Nephron (organoid): ENCODE data around the gene MAFG.

Experiments used
- H3K27ac Mint-ChIP-seq, 3 experiments: 2 replicates each; pipeline ENCODE4 v1.8.0; 2020; ENCODE audit warnings: mixed read lengths in 3 of 3, mild to moderate bottlenecking in 2 of 3, moderate library complexity in 1 of 3
- H3K27me3 Mint-ChIP-seq: 2 replicates; pipeline ENCODE4 v1.8.0; 2021; ENCODE audit warnings: low read depth, mild to moderate bottlenecking, moderate library complexity, mixed read lengths
- H3K36me3 Mint-ChIP-seq: 2 replicates; pipeline ENCODE4 v1.8.0; 2020; ENCODE audit warnings: low read depth, mixed read lengths
- H3K4me1 Mint-ChIP-seq: 2 replicates; pipeline ENCODE4 v1.8.0; 2020; ENCODE audit warnings: mixed read lengths
- H3K4me3 Mint-ChIP-seq, 3 experiments: 2 replicates each; pipeline ENCODE4 v1.8.0; 2020; ENCODE audit warnings: mild to moderate bottlenecking in 3 of 3, mixed read lengths in 3 of 3, moderate library complexity in 2 of 3
- H3K9me3 Mint-ChIP-seq: 2 replicates; pipeline ENCODE4 v1.8.0; 2020; ENCODE audit warnings: mixed read lengths
- TF ChIP-seq, protein P1 (sequence below), 3 experiments: fragments of 200-600 bp; sonication (generic); IDR thresholded peaks; one replicate each; pipeline ENCODE4 v1.5.0; 2021; ENCODE audit warnings: antibody characterized with exemption in 3 of 3; ENCODE audit not compliant: unreplicated experiment in 3 of 3

MAFG gene

DNA sequence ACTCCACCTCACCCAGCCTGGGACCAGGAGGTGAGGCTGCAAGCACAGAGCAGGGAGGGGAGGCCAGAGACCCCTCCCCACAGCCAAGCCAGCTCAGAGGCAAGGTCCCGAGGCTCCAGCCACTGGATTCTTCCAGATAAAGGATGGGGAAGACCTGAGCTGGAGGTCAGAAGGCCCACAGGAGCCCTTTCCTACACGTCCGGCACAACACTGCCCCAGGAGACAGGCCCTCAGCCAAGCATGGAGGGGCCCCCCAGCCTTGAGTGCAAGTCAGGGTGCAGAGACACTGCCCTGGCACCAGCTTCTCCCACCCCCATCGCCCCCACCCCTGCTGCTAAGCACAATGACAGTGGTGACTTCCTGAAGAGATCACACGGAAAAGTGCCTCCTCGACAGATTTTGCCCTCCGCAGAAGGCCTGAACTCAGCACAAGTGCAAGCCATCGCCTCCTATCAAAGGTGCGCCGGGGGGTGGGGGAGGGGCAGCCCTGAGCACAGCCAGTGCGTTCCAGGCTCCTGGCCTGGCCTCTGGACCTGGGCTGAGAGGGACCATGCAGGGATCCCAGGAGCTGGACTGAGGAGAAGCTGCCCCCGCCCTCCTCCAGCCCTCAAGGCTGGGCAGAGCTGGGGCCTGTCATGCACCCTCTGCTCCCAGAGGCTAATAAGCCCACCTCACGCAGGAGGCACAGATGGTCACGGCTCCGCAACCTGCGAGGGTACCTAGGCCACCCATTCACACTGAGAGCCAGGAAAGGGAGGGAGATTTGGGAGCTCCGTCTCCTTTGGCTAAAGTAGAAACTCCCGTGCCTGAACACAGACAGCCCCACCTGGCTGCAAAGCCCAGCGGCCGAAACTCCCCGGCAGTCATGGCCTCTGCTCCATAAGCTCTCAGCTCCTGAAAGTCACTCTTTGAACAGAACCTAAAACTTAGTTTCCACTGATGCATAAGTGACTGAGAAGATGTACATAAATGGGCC lies 2.7 kb downstream of the MAFG start:
- peak overlapping the region; percentile 87 to 89 (median 88) for H3K4me3 Mint-ChIP-seq

DNA sequence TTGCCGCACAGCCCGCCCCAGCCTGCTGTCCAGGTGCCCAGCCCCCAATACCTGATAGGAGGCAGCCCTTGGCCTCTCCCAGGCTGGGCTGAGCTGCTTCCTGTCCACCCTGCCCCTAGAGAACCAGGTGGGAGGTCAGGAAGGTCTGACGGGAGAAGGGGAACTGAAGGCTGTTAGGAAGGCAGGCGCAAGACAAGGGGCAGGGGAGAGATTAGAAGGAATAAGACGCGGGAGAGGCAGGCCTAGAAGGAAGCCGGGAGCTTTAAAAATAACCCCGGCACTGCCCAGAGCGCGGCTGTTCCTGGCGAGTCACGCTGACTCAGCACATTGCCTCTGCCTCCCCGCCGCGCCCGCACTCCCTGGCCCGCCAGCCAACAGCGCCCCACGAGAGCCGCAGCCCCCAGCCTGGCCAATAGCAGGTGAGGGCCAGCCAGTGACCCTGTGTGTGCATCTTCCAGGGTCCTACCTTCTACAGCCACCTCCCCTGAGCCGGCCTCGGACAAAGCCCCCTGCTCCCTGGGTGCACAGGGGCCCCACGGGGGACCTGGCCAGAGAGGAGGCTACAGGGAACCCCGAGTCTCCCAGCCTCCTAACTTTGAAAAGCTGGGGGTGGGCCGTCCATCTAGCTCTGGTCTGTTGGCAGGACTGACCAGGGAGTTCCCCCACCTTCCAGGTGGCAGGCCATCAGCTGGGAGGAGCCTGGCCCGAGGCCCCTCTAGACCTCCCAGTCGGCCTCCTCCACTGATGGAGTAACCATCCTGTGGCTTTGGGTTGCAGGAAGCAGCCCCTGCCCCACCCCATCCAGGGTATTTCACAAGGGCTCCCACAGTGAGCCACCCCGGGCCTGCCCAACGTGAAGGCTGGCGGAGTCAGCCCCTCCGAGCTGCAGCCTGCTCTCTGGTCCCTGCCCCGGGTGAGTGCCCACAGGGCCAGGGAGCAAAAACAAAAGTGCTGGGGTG lies 4.0 kb downstream of the MAFG start:
- H3K27ac Mint-ChIP-seq, result peak overlapping the region; percentile 62 to 92 (median 90)
- no peaks in the 10 kb centered on the region for H3K27me3 Mint-ChIP-seq
- peaks cover 22% of the 10 kb centered on the region for H3K4me1 Mint-ChIP-seq
- TF ChIP-seq, protein P1, sequence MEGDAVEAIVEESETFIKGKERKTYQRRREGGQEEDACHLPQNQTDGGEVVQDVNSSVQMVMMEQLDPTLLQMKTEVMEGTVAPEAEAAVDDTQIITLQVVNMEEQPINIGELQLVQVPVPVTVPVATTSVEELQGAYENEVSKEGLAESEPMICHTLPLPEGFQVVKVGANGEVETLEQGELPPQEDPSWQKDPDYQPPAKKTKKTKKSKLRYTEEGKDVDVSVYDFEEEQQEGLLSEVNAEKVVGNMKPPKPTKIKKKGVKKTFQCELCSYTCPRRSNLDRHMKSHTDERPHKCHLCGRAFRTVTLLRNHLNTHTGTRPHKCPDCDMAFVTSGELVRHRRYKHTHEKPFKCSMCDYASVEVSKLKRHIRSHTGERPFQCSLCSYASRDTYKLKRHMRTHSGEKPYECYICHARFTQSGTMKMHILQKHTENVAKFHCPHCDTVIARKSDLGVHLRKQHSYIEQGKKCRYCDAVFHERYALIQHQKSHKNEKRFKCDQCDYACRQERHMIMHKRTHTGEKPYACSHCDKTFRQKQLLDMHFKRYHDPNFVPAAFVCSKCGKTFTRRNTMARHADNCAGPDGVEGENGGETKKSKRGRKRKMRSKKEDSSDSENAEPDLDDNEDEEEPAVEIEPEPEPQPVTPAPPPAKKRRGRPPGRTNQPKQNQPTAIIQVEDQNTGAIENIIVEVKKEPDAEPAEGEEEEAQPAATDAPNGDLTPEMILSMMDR (IDR thresholded peaks at IDR 0.05; ENCODE audit: unreplicated experiment in 3 of 3), result no peak
- peaks cover 10% of the 10 kb centered on the region for H3K36me3 Mint-ChIP-seq
- no peaks in the 10 kb centered on the region for H3K9me3 Mint-ChIP-seq
- peak overlapping the region; percentile 71 to 88 (median 80) for H3K4me3 Mint-ChIP-seq

More for the DNA sequence above, 2.7 kb downstream of the MAFG start:
- Mint-ChIP-seq H3K36me3 (peaks cover 5% of the 10 kb centered on the region), H3K9me3 (no peaks in the 10 kb centered on the region), H3K27me3 (no peaks in the 10 kb centered on the region), H3K4me1 (peaks cover 22% of the 10 kb centered on the region), H3K27ac (peak overlapping the region; percentile 31 to 76 (median 33))
- TF ChIP-seq, protein P1 (IDR thresholded peaks at IDR 0.05; ENCODE audit: unreplicated experiment in 3 of 3), result no peak

DNA sequence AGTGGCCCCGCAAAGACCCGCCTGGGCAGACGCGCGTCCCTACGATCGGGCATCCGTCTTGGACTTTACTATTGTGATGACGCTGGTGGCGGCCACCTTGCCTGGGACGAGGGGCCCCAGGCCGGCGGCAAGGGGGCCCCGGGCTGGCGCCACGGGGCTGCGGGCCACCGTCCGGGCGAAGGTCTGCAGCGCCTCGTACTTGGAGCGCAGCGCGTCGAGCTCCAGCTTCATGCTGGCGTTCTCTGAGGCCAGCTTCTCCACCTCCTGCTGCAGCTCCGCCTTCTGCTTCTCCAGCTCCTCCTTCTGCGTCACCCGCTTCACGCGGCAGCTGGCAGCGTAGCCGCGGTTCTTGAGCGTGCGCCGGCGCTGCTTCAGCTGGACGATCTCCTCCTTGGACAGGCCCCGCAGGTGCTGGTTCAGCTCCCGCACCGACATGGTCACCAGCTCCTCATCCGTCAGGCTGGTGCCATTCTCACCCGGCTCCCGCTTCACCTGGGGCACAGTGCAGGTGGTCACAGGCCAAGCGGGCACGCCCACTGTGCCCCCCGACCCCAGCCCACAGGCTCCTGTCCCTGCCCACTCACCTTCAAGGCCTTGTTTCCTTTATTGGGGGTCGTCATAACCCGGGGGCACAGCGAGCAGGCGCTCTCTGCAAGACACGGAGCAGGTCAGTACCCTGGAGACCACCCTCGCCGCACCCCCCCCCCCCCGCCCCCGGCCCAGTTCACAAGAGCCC lies 4.8 kb downstream of the MAFG start:
- Mint-ChIP-seq H3K36me3 (peaks cover 10% of the 10 kb centered on the region), H3K9me3 (no peaks in the 10 kb centered on the region), H3K27ac (peak overlapping the region in 2 of 3 experiments; percentile 62 to 92), H3K4me1 (peaks cover 22% of the 10 kb centered on the region), H3K27me3 (no peaks in the 10 kb centered on the region), H3K4me3 (peak overlapping the region; percentile 23 to 46 (median 26))
- TF ChIP-seq, protein P1 (IDR thresholded peaks at IDR 0.05; ENCODE audit: unreplicated experiment in 3 of 3), result no peak

DNA sequence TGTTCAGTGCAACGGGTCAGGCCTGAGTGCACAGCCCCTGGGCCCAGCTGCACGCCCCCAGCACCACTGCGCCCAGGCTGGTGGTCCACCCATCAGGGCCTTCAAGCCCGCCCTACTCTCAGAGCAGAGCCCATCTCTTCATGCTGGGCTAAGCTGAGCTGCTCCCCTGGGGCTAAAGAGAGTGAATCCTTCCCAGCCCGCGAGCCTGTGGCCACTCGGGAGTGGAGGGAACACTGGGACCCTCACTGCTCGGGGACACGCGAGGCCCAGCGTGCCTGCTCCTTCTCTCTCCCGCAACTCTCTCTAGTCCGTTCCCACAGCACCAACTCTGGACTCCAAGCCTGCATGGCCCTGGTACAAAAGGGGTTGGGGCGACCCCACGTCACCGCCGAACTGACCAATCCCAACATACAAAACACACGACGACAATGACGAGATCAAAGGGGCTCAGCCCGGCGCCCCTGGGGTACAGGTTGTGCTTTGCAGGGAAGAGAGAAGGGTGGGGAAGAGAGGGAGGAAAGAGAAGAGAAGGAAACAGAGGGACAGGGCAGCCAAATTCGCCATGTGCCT lies 5.5 kb downstream of the MAFG start:
- TF ChIP-seq, protein P1 (IDR thresholded peaks at IDR 0.05; ENCODE audit: unreplicated experiment in 3 of 3), result no peak
- peaks cover 13% of the 10 kb centered on the region for H3K36me3 Mint-ChIP-seq
- H3K27me3 Mint-ChIP-seq, result peaks cover 3% of the 10 kb centered on the region
- H3K4me1 Mint-ChIP-seq, result peaks cover 26% of the 10 kb centered on the region
- no peaks in the 10 kb centered on the region for H3K9me3 Mint-ChIP-seq
- no peak overlapping the region for H3K27ac Mint-ChIP-seq
- peak overlapping the region in 2 of 3 experiments; percentile 40 to 46 for H3K4me3 Mint-ChIP-seq

DNA sequence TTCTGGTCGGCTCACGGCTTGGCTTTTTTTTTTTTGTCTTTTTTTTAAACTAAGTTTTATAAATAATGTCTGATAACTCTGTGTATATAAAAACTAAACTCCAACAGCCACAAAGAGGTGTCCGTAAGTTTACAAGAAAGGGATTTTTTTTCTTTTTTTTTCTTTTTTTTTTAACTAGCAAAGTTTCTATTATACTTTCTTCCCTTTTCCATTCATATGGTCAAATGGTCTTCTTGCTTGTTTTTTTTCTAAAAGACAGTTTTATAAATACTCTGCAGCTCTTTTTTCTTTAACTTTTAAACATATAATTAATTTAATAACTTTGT lies 6.0 kb downstream of the MAFG start:
- no peak overlapping the region for H3K27ac Mint-ChIP-seq
- peaks cover 29% of the 10 kb centered on the region for H3K4me1 Mint-ChIP-seq
- TF ChIP-seq, protein P1 (IDR thresholded peaks at IDR 0.05; ENCODE audit: unreplicated experiment in 3 of 3), result no peak
- H3K27me3 Mint-ChIP-seq, result peaks cover 4% of the 10 kb centered on the region
- H3K4me3 Mint-ChIP-seq, result no peak overlapping the region
- H3K9me3 Mint-ChIP-seq, result no peaks in the 10 kb centered on the region
- peaks cover 16% of the 10 kb centered on the region for H3K36me3 Mint-ChIP-seq
